ENCODE data around the gene ASS1.
"Not testable (repeated sequence)": the region's sequence is repeated elsewhere in the genome, so short reads cannot be mapped to it uniquely, and the experiment has no call there.

ASS1 gene

DNA sequence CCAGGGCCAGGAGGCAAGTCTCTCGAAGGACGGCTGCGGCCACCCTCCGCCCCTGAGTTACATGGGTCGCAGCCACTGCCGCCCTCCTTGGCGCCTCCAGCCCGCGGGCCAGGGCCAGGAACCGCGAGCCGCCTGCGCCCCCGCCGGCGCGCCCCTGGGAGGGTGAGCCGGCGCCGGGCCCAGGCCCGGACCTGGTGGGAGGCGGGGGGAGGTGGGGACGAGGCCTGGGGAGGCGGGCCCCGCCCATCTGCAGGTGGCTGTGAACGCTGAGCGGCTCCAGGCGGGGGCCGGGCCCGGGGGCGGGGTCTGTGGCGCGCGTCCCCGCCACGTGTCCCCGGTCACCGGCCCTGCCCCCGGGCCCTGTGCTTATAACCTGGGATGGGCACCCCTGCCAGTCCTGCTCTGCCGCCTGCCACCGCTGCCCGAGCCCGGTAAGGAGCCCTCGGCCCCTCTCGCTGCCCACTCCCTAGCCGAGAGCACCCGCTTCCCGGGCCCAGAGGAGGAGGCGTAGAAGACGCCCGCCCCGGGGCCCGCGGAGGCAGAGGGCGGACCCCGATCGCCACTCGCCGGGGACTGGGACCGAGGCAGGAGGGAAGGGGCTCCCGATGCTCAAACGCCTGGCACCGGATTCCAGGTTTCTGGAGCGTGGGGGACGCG lies at the start of gene ASS1:
Gene ASS1 (plus strand): TSS at position 397 of the 657 bp plus-strand sequence. CDS start 7,268 bp downstream, outside the sequence.
- DNase-seq: no peak

DNA sequence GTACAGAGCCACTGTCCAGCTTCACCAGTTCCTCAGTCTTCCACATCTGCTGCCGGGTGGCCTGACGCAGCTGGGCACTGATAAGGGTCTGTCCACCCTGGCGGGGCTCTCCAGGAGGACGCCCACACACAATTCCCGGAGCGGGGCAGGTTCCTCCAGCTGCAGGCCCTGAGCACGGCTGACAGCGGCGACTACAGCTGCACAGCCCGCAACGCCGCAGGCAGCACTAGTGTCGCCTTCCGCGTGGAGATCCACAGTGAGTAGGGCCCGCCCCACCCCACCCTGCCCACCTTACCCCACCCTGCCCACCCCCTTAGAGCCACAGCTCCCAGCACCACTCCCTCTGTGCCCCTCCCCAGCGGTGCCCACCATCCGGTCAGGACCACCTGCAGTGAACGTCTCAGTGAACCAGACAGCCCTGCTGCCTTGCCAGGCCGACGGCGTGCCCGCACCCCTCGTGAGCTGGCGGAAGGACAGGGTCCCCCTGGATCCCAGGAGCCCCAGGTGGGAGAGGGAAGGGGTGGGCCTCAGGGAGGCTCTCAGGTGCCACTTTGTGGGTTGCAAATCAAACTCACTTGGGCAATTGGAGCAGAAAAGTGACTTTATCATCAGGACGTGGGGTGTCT lies 48.8 kb upstream of the ASS1 start:
- DNase-seq: no peak

DNA sequence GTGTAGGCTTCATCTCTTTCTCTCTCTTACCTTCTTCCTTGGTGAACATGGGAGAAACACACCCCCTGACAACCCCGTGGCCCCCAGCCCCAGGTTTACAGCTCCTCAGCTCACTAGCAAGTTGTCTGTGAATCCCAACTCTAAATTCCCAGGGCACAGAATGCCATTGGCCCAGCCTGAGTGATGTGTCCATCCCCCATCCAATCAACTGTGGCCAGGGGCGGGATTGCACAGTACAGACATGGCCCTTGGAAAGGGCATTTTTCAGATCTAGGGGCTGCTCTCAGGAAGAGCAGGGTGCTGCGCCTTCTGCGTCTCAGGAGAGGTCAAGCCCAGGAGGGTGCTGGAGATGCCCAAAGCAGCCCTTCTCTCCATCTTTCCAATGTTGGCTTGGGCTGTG lies 48.2 kb upstream of the ASS1 start:
- no peak for DNase-seq

DNA sequence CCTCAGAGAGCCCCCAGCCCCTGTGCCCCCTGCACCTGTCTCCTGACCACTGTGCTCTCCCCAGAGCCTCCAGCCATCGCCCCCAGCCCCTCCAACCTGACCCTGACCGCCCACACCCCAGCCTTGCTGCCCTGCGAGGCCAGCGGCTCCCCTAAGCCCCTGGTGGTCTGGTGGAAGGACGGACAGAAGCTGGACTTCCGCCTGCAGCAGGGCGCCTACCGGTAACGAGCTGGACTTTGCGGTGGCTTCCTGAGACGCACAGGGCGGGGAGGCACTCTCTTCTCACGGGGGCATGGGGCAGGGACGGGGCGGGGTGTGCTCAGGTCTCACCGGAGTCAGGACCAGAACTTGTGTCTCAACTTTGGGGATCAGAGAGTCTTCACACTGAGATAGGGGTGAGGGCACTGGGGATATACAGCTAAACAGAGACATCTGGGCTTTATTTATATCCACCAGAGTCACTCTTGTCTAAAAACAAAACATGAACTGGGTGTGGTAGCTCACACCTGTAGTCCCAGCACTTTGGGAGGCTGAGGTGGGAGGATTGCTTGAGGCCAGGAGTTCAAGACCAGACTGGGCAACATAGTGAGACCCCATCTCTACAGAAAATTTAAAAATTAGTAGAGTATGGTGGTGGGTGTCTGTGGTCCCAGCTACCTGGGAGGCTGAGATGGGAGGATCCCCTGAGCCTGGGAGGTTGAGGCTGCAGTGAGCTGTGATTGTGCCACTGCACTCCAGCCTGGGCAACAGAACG lies 46.1 kb upstream of the ASS1 start:
- DNase-seq: no peak

DNA sequence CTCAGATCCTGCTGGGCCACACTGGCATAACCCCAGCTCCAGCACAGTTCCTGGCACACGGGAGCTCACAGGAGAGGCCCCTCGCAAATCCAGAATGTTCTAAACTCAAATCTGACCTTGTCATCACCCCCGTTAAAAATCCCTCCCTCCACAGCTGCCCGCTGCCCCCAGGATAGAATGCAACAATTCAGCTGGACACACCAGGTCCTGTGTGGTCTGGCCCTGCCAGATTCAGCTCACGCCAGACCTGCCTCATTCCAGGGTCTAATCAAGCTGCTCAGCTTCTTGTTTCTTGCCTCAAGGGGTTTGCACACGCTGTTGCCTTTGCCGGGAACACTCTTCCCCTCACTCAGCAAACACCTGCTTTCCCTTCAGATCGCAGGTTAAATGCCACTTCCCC lies 45.0 kb upstream of the ASS1 start:
- no peak for DNase-seq

DNA sequence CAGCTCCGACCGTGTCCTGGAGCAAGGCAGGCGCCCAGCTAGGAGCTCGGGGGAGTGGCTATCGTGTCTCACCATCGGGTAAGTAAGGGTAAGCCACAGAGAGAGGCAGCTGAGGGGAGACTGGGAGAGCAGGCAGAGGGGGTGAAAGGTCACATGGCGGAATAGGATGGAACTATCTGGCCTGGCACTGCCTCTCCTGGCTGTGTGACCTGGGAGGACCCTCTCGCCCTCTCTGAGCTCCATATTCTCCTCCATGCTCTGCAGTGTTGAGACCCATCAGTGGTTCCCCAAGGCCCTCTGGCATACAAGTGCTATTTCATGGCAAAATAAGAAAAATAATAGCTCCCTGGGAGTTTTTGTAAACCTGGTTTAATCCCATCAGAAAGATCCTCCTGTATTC lies 43.9 kb upstream of the ASS1 start:
- no peak for DNase-seq

DNA sequence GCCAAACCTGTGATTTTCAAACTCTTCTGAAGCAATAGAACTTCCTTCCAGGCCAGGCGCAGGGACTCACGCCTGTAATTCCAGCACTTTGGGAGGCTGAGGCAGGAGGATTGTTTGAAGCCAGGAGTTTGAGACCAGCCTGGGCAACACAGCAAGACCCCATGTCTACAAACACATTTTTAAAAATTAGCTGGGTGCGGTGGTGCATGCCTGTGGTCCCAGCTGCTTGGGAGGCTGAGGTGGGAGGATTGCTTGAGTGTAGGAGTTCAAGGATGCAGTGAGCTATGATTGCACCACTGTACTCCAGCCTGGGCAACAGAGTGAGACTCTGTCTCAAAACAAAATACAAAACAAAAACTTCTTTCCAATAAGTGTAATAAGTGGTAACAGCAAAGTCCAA lies 43.0 kb upstream of the ASS1 start:
- DNase-seq: not testable (repeated sequence)

DNA sequence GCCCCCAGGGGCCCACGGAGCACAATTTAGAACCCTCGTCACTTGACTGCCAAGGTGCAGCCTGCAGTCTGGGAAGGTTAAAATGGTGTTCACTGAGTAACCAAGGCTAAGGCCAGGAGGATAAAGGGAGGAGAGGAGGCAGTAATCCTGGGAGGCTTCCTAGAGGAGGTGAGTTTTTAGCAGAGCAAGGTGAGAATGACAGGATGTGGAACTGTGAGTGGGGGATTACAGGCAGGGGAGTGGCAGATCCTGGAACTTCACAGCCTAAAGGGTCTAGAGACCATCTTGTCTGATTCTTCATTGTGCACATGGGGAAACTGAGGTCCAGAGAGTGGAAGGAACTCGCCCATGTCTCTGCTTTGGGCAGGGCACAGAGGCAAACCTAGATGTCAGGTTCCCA lies 42.5 kb upstream of the ASS1 start:
- no peak for DNase-seq

DNA sequence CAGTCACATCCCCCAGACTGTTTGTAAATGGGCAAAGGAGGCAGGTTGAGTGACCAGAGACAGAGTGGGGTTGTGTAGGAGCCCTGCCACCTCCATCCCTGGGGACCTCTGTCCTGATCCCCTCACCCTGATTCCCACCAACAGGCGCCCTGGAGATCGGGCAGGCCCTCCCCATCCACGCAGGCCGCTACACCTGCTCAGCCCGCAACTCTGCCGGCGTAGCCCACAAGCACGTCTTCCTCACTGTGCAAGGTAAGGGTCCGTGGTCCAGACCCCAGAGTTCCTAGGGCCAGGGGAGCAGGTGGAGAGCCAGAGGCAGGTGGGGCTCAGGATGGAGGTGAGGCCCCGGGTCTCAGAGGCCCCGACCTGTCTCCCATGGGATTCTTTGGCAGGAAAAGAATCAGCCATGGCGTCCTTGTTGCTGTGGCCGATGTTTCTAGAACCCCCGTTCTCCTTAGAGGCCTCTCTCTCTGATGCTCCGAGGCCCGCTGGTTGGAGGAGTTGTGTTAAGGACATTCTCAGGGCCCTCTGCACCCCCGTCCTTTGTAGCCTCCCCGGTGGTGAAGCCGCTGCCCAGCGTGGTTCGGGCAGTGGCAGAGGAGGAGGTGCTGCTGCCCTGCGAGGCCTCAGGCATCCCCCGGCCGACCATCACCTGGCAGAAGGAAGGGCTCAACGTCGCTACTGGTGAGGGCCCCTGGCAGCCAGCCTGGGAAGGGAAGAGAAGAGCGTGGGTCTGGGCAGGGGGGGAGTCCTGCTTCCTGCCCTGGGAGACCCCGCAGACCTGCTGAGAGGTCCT lies 41.9 kb upstream of the ASS1 start:
- DNase-seq: no peak

DNA sequence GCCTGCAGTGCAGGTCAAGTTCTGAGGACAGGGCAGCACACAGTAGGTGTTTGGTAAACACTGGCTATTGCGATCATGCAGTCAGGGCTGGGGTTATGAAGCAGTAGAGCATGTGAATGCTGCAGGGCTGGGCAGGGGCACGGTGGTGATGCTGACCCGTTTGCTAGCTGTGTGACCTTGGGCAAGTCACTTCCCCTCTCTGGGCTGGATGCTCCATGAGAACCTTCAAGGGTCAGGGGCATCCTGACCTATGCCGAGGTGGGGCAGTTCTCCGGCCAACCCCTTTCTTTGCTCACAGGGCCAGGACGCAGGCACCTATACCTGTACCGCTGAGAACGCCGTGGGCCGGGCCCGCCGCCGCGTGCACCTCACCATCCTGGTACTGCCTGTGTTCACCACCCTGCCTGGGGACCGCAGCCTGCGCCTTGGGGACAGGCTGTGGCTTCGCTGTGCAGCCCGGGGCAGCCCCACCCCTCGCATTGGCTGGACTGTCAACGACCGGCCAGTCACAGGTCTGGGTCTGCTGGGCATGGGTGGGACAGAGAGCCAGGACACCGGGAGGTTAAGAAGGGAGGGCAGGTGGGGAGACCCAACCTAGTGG lies 39.0 kb upstream of the ASS1 start:
- no peak for DNase-seq

DNA sequence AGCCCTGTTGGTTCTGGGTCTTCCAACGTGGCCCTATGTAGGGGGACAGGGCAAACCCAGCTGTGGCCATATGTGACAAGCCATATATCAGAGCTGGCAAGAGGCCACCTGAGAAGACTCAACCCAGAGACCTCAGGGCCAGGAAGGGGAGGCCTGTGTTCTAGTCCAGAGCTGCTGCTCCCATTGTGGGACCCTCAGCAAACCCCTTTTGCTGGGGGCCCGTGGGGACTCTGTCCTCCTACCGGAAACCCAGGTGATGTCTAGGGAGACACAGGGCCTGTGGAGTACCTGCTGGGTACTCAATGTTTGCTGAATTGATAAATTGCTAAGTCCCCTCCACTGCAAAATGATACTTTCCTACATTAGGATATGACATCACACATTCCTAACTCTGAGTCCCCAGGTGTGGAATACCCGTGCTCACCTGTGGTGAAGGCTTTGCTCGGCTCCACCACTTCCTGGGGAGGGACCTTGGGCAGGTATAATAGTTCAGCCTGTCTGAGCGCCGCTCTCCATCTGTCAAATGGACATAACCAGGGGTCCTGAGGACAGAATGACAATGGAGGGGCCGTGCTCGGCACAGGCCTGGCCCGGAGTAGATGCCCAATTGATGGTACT lies 38.4 kb upstream of the ASS1 start:
- DNase-seq: no peak

DNA sequence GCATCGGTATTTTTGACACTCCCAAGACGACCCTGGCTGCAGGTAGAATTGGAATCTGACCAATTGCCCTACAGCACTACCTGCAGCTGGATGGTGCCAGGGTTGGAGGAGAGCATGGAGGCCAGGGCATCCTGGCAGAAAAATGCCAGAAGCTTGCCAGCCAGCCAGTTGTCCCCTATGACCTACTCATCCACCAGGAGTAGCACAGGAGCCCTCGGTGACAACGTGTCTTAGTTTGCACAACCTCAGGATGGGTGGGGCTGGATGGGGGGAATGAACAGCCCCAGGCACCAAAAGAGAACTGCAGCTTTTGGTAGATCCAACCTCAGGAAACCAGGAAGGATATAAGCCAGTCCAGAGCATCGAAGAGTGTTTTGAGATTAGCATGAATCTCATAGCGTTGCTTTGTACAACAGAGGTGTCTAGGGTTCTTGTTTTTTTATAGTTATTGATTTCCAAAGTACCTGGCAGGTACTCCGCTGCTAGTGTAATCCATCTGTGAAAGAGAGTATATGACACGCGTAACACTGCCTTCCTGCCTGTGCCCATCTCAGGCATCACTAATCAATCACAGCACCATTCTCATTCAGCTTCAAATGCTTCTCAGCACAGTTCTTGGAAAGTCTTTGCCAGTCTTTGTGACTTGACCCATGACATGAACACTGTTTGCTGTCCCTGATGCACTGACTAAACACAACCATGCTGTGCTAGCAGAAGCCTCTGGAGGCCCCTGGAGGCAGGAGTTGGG lies 36.7 kb upstream of the ASS1 start:
- no peak for DNase-seq

DNA sequence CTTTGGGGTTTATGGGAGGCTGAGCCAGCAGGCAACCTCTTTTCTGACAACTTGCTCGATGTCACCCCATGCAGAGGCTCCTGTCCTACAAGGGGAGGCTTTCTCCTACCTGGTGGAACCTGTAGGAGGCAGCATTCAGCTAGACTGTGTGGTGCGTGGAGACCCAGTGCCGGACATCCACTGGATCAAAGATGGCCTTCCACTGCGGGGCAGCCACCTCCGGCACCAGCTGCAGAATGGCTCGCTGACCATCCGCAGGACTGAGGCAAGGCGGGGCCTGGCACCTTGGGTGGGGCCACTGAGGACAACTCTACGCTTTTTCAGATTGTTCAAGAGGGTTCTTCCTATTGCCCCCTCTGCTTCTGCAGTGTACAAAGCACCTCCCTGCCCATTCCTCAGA lies 36.1 kb upstream of the ASS1 start:
- DNase-seq: no peak

DNA sequence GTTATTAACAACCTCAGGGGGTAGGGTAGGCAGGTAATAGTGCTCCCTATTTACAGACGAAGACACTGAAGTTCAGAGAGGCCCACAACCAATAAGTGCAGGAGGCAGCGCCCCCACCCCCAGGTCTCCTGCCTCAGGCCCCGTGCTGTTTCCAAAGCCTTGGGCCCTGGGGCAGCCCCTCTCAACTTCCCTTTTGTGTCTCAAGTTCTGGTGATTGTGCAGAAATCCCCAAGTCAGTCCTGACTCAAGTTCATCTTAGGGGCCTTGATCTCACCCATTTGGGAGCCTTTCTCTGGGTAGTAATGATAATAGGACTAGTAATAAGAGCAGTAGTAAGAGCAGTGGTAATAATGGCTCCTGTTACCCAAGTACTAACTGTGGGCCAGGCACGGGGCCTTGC lies 35.5 kb upstream of the ASS1 start:
- no peak for DNase-seq

DNA sequence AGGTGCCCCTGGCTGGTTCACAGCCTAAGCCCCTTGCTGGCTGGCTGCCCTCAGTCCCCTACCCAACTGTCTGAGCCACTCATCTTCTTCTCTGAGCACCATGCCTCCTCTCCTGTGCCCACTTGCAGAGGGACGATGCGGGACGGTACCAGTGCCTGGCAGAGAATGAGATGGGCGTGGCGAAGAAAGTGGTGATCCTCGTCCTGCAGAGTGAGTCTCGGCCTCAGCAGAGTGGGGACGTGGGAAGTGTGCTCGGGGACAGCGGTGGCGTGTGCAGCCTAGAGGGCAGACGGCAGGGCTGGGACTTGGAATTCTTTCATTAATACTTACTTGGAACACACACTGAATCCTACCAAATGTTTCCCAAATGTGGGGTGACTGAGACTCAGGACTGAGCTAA lies 34.3 kb upstream of the ASS1 start:
- DNase-seq: no peak

DNA sequence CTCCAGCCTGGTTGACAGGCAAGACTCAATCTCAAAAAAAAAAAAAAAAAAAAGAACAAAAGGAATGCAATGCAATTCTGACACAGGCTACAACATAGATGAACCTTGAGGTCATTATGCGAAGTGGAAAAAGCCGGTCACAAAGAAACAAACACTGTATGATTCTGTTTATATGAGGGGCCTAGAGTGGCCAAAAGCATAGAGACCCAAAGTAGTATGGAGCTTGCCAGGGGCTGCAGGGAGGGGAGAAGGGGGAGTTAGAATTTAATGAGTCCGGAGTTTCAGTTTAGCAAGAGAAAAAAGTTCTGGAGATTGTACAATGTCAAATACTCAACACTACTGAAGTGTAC lies 33.2 kb upstream of the ASS1 start:
- DNase-seq: no peak

DNA sequence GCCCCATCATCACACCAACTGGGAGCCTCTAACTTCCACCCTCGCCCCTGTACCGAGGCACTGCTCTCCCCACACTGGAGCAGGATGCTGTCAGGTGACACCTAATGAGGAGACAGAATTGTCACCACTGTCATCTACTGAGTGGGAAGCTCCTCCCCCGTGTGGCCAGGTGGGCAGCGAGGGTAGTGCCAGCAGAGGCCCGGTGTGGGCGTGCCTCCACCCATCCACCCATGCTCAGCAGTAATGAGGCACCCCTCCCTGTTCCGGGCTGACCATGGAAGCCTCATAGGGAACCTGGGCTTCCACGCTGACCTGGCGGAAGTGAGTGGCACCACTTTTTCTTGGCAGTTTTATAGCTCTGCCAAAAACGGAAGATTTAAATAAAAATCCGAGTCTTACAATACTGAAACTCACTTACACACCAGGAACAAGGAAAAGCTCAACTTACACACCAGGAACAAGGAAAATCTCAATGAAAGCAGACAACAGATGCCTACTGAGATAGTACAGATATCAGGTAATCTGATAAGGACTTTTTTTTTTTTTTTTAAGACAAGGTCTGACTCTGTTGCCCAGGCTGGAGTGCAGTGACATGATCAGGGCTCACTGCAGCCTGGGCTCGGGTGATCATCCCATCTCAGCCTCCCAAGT lies 30.6 kb upstream of the ASS1 start:
- DNase-seq: no peak

DNA sequence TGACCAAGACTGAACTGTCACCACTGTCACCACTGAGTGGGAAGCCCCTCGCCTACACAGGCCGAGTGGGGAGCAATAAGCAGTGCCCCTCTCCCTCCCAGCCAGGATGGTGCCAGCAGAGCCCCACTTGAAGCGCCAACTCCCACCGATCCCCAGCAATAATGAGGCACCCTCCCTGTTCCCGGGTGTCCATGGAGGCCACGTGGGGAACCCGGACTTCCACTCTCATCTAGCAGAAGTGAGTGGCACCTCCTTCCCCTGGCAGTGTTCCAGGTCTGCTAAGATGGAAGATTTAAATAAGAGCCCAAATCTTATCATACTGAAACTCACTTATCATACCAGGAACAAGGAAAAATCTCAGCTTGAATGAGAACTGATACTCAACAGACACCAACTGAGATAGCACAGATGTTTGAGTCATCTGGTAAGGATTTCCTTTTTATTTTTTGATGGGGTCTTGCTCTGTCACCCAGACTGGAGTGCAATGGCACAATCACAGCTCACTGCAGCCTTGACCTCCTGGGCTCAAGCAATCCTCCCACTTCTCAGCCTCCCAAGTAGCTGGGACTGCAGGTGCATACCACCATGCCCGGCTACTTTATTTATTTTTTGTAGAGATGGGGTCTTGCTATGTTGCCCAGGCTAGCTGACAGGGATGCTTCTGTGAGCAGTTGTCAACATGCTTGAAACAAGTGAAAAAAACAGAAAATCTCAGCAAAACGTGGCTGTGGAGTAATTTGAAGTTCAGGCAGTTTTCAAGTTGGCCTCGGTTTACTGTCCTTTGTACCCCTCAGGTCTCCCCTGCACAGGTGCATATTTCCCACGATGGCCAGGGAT lies 29.6 kb upstream of the ASS1 start:
- DNase-seq: no peak

DNA sequence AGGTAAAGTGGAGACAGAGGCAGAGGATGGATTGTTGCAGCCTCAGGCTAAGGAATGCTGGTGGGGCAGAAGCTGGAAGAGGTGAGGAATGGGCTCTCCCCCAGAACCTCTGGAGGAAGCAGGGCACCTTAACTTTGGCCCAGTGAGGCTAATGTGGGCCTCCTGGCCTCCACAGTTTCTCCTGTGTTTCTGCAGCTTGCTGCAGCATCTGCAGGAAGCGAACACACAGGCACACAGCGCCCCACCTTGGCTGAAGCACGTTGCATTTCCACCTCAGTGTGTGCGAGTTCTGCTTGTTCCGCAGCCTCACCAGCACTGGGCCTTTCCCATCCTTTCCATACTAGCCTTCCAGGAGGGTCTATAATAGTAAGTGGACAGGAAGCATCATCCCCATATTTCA lies 27.2 kb upstream of the ASS1 start:
- DNase-seq: no peak

DNA sequence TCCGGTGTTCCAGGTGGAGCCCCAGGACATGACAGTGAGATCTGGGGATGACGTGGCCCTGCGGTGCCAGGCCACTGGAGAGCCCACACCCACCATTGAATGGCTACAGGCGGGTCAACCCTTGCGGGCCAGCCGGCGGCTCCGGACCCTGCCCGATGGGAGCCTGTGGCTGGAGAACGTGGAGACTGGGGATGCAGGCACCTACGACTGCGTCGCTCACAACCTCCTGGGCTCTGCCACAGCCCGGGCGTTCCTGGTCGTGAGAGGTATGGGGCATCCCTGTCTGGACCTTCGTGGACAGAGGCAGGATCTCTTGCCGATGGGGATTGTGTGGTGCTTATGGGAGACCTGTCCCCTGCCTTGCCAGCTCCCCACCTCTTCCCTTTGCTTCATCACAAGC lies 26.0 kb upstream of the ASS1 start:
- DNase-seq: no peak
